ENCODE data around the gene SLC4A1. TPM values are rescaled to one million over a fixed set of nuclear protein-coding genes. Genes with fewer than 3 reads are reported as not detected.

Gene SLC4A1
- total and polyA plus RNA-seq, 3 donors from 2014 or later = 0.12 to 0.71 (median 0.37) TPM

DNA sequence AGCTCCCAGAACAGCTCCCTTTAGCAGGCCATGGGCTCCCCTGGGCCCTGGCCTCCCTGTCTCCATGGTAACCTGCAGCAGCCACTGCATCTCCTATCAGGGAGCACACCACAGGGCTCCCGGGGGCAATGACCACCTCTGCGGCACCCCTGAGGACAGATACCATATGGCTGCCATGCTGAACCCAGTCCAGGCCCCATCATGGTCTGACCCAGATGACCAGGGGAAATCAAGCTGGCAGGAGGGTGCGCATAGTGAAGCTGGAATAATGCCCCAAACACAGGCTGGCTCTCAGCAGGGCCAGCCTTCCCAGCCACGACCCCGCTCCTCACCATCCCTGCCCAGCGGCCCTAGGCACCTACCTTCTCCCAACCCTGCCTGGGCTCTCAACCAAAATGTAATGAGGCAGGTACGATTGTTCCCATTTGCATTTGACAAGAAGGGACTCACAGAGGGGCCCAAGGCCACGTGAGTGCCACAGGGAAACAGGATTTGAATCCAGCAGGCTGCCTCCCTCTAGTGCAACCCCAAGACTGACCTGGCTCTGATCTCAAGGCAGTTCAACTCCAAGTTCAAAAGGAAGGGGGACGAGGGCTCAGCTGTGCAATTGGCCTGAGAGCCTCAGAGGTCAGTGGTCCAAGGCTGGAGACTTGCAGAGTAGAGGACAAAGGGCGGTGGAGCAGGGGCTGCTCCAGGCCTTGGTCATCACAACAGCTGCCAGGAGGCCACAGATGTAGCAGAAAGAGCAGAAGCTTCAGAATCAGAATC is 42.9 kb upstream of the SLC4A1 start:
- Histone ChIP-seq H3K27me3 (no peaks in the 10 kb centered on the region), H3K9me3 (no peaks in the 10 kb centered on the region), H3K4me1 (peaks cover 6% of the 10 kb centered on the region), H3K36me3 (ENCODE audit: low read depth, missing control alignments) (no peaks in the 10 kb centered on the region), H3K4me3 (no peak overlapping the region), H3K27ac (no peak overlapping the region)
- 85 to 88% methylated on average over 9 to 10 of the region's 10 CpGs for WGBS, 2 donors
- TF ChIP-seq, protein P1, sequence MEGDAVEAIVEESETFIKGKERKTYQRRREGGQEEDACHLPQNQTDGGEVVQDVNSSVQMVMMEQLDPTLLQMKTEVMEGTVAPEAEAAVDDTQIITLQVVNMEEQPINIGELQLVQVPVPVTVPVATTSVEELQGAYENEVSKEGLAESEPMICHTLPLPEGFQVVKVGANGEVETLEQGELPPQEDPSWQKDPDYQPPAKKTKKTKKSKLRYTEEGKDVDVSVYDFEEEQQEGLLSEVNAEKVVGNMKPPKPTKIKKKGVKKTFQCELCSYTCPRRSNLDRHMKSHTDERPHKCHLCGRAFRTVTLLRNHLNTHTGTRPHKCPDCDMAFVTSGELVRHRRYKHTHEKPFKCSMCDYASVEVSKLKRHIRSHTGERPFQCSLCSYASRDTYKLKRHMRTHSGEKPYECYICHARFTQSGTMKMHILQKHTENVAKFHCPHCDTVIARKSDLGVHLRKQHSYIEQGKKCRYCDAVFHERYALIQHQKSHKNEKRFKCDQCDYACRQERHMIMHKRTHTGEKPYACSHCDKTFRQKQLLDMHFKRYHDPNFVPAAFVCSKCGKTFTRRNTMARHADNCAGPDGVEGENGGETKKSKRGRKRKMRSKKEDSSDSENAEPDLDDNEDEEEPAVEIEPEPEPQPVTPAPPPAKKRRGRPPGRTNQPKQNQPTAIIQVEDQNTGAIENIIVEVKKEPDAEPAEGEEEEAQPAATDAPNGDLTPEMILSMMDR (IDR thresholded peaks at IDR 0.05) = no peak
- intact Hi-C loops (cut with DNase I; ENCODE audit: low total_unique reads) = no loop called here
- no peak for DNase-seq

DNA sequence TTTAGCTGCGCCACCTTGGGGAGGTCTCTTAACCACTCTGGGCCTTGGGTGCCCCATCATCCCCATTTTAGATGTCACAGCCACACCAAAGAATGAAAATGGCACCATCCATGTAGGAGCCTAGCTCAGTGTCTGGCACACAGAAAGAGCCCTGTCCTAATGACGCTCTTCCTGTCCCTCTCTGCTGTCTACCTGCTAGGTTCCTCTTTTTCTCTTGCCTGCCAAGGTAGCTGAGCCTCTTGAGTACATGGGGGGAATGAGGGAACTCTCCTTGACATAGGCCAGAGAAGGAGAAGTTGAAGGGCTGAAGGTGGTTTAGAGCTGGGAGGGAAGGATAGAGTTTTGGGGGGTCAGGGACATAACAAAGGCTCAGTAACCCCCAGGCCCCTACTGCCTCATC is 42.3 kb upstream of the SLC4A1 start:
- DNase-seq = no peak
- no peaks in the 10 kb centered on the region for H3K9me3 ChIP-seq
- H3K4me3 ChIP-seq = no peak overlapping the region
- H3K4me1 ChIP-seq = peaks cover 6% of the 10 kb centered on the region
- intact Hi-C loops (cut with DNase I; ENCODE audit: low total_unique reads) = no loop called here
- no peak overlapping the region for H3K27ac ChIP-seq
- H3K27me3 ChIP-seq = no peaks in the 10 kb centered on the region
- 92 to 94% methylated on average over 2 of the region's 2 CpGs for WGBS, 2 donors
- no peaks in the 10 kb centered on the region for H3K36me3 ChIP-seq (ENCODE audit: low read depth, missing control alignments)
- TF ChIP-seq, protein P1 (IDR thresholded peaks at IDR 0.05) = no peak
- TF ChIP-seq POLR2A (IDR thresholded peaks at IDR 0.05) = no peak

DNA sequence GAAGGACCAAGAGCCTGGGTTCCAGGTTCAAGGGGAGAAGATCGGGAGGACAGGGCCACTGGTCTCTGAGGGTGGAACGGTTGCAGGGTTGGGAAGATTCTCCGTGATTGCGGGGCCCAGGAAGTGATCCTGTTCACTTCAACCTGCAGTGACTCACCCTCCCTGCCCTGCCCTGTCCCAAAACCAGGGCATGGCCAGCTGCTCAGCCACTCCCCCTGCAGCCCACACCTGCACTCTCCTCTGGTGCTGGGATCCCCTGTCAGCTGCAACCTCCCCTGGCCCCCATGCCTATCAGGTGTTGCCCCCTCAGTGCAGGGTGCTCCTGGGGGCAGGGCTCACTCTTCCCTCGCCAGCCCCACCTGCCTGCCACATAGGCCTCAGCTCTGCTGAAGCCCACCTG is 41.5 kb upstream of the SLC4A1 start:
- H3K27ac ChIP-seq = no peak overlapping the region
- H3K36me3 ChIP-seq (ENCODE audit: low read depth, missing control alignments) = no peaks in the 10 kb centered on the region
- peaks cover 6% of the 10 kb centered on the region for H3K4me1 ChIP-seq
- intact Hi-C loops (cut with DNase I; ENCODE audit: low total_unique reads) = no loop called here
- no peaks in the 10 kb centered on the region for H3K9me3 ChIP-seq
- 80 to 86% methylated on average over 5 of the region's 5 CpGs for WGBS, 2 donors
- TF ChIP-seq POLR2A (IDR thresholded peaks at IDR 0.05) = no peak
- TF ChIP-seq, protein P1 (IDR thresholded peaks at IDR 0.05) = no peak
- no peak for DNase-seq
- no peaks in the 10 kb centered on the region for H3K27me3 ChIP-seq
- H3K4me3 ChIP-seq = no peak overlapping the region

DNA sequence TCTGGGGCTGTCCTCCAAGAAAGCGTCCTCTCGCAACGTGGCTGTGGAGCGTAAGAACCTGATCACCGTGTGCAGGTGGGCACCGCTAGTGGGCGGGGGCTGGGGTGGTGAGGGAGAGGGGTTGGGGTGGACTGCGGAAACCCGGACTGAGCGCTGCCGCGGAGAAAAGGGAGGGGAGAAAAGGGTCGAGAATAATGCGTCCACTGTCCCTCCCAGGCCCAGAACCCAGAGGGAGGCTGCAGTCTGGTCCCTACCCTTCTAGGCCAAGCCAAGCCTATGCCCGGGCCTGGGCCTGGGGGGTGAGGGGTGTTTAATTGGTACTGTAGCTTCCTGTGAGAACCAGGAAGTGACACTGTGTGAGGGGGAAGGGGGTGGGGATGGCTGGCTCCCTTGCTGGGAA is 40.9 kb upstream of the SLC4A1 start:
- H3K27ac ChIP-seq = peak overlapping the region in 1 of 2 donors; percentile 89
- intact Hi-C loops (cut with DNase I; ENCODE audit: low total_unique reads) = no loop called here
- TF ChIP-seq, protein P1 (IDR thresholded peaks at IDR 0.05) = no peak
- TF ChIP-seq POLR2A (IDR thresholded peaks at IDR 0.05) = no peak
- no peaks in the 10 kb centered on the region for H3K36me3 ChIP-seq (ENCODE audit: low read depth, missing control alignments)
- H3K4me3 ChIP-seq = peak overlapping the region; percentile 58 to 64
- no peak for DNase-seq
- peaks cover 6% of the 10 kb centered on the region for H3K4me1 ChIP-seq
- H3K27me3 ChIP-seq = no peaks in the 10 kb centered on the region
- WGBS, 2 donors = 0 to 3% methylated on average over 6 to 15 of the region's 15 CpGs
- H3K9me3 ChIP-seq = no peaks in the 10 kb centered on the region

DNA sequence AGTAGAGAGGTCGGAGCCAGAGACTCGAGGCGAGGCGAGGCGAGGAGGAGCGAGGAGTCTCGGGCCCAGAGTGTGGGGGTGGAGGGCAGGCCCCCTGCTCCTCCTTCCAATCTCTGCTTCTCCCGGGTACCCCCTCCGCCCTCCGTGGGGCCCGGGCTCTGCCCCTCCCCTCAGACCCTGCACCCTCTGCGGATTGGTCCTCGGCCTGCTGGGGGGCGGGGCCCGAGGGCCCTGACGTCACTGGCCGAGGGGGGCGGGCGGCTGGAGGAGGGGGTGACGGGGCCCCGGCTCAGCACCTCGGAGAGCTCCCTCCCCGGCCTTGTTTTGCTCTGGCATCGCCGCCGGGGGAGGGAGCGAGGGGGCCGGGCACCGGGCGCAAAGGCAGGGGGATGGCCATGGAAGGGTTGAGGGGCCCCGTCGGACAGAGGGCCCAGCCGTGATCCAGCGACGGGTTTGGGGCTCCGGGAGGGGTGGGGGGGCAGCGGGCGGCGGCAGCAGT is 40.4 kb upstream of the SLC4A1 start, which contains the start of gene RUNDC3A:
Gene RUNDC3A, plus strand, starts transcription at position 282 of the 499 bp plus-strand sequence. CDS start 232 bp downstream, outside the sequence.
- WGBS, 2 donors = 0 to 1% methylated on average over 7 to 37 of the region's 39 CpGs
- Histone ChIP-seq H3K4me3 (peak within 1 kb of the TSS; percentile 58 to 64), H3K27me3 (no peaks in the 10 kb centered on the region), H3K27ac (peak within 1 kb of the TSS; percentile 68 to 89), H3K36me3 (ENCODE audit: low read depth, missing control alignments) (no peaks in the 10 kb centered on the region), H3K4me1 (peaks cover 6% of the 10 kb centered on the region), H3K9me3 (no peaks in the 10 kb centered on the region)
- no peak for TF ChIP-seq POLR2A (IDR thresholded peaks at IDR 0.05)
- TF ChIP-seq, protein P1 (IDR thresholded peaks at IDR 0.05) = no peak
- intact Hi-C loops (cut with DNase I; ENCODE audit: low total_unique reads) = no loop called here
- DNase-seq = peak; percentile 92

Measured in testis (tissue), 3 donors.